SH-SY5Y (cell line): ENCODE data around the gene RAI1.

Experiments
- GATA2 ChIP-seq: IDR thresholded peaks from 2 replicates; pipeline ENCODE4 v1.6.1; 2011; ENCODE audit warnings: mild to moderate bottlenecking, low read depth, low read length
- GATA3 ChIP-seq: IDR thresholded peaks from 2 replicates; pipeline ENCODE4 v1.6.1; 2011; ENCODE audit warnings: low read depth, mild to moderate bottlenecking, low read length, moderate library complexity

GRCh38 chr17:17749025-17749772, 67.9 kb downstream of the RAI1 start:
- TF ChIP-seq GATA2: no peak
- TF ChIP-seq GATA3: no peak
